Measurements from ENCODE around the gene TENT4B.
"Not testable (repeated sequence)": the region's sequence is repeated elsewhere in the genome, so short reads cannot be mapped to it uniquely, and the experiment has no call there.

DNA sequence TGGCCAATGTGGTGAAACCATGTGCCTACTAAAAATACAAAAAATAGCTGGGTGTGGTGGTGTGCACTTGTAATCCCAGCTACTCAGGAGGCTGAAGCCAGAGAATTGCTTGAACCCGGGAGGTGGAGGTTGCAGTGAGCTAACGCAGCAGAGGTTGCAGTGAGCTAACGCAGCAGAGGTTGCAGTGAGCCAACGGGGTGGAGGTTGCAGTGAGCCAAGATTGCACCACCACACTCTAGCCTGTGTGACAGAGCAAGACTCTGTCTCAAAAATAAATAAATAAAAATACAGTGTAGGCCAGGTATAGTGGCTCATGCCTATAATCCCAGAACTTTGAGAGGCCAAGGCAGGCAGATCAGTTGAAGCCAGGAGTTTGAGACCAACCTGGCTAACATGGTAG, 18.7 kb downstream of the TENT4B start:
- TF ChIP-seq, protein P1, sequence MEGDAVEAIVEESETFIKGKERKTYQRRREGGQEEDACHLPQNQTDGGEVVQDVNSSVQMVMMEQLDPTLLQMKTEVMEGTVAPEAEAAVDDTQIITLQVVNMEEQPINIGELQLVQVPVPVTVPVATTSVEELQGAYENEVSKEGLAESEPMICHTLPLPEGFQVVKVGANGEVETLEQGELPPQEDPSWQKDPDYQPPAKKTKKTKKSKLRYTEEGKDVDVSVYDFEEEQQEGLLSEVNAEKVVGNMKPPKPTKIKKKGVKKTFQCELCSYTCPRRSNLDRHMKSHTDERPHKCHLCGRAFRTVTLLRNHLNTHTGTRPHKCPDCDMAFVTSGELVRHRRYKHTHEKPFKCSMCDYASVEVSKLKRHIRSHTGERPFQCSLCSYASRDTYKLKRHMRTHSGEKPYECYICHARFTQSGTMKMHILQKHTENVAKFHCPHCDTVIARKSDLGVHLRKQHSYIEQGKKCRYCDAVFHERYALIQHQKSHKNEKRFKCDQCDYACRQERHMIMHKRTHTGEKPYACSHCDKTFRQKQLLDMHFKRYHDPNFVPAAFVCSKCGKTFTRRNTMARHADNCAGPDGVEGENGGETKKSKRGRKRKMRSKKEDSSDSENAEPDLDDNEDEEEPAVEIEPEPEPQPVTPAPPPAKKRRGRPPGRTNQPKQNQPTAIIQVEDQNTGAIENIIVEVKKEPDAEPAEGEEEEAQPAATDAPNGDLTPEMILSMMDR (IDR thresholded peaks at IDR 0.05): not testable (repeated sequence)
- not testable (repeated sequence) for TF ChIP-seq POLR2AphosphoS5, POLR2A (IDR thresholded peaks at IDR 0.05)

All from breast epithelium (tissue), 3 donors.